Measurements from ENCODE around the gene MRPL49.

DNA sequence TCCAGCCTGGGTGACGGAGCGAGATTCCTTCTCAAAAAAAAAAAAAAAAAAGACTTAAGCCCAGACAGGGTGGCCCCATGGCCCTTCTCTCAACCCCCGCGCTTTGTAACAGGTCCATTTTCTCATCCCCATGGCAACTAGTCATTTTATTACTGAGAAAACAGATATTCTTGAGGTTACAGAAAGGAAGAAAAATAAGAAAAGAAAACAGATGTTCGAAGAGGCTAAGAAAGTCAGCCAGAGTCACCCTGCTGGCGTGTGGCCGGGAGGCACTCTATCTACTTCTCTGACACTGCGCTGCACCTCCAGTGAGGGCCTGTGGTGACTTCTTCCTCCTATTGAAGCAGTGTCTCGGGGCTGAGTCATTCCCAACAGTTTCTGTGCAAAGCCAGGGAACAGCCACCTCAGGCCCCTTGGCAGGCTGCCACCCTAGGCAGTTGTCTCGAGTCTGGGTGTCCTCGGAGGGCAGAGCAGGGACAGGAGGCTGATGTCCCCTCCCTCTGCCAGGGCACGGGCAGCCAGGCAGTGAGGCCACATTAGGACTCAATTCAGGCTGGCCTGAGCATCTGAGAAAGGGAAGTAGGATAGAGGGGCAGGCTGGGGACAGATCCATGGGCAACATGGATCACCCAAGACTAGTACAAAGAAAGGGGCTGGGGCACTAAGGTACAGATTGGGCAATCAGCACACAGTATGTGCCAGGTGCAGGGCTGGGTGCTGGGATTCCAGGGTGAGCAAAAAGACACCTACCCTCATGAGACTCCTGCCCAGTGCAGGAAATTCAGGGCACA is 28.6 kb downstream of the MRPL49 start:
- TF ChIP-seq, protein P1, sequence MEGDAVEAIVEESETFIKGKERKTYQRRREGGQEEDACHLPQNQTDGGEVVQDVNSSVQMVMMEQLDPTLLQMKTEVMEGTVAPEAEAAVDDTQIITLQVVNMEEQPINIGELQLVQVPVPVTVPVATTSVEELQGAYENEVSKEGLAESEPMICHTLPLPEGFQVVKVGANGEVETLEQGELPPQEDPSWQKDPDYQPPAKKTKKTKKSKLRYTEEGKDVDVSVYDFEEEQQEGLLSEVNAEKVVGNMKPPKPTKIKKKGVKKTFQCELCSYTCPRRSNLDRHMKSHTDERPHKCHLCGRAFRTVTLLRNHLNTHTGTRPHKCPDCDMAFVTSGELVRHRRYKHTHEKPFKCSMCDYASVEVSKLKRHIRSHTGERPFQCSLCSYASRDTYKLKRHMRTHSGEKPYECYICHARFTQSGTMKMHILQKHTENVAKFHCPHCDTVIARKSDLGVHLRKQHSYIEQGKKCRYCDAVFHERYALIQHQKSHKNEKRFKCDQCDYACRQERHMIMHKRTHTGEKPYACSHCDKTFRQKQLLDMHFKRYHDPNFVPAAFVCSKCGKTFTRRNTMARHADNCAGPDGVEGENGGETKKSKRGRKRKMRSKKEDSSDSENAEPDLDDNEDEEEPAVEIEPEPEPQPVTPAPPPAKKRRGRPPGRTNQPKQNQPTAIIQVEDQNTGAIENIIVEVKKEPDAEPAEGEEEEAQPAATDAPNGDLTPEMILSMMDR (IDR thresholded peaks at IDR 0.05): no peak
- TF ChIP-seq EZH2 (IDR thresholded peaks at IDR 0.05): no peak
